ENCODE results near the gene GGACT. TPM values are rescaled to one million over a fixed set of nuclear protein-coding genes. Genes with fewer than 3 reads are reported as not detected.

The GGACT gene
- polyA plus RNA-seq, 1 donor from 2014 or later = 1.7 TPM

DNA sequence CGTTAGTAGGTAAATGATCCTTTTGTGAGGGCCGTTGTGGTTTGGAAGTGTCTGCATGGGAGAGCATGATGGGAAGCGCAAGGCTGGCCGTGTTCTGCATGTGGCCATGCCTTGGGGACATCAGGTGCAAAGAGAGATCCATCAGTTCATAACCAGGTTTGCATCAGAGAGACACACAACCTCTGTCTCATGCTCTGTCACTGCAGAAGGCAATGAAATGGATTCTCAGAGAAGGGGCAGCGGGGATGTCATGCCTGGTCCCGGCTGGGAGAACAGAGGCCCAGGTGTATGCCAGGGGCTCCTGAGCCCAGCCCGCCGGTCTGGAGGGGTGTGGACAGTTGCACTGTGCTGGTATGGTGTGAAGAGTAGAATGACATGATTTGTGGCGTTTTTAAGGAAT is 60.2 kb downstream of the GGACT start:
- no peaks in the 10 kb centered on the region for H3K27me3 ChIP-seq (ENCODE audit: insufficient read depth, low read depth, low read length)

GRCh38 chr13:100527644-100528043 is 60.9 kb downstream of the GGACT start:
- Histone ChIP-seq H3K27ac (ENCODE audit: low read length) (no peak overlapping the region), H3F3A (ENCODE audit: insufficient read depth, low read length, poor library complexity, severe bottlenecking) (no peaks in the 10 kb centered on the region), H2AFZ (ENCODE audit: low read depth, low read length) (no peak overlapping the region), H3K4me2 (ENCODE audit: low read length) (no peak overlapping the region), H3K9ac (ENCODE audit: low read length) (no peak overlapping the region), H3K36me3 (ENCODE audit: insufficient read depth, low read length) (no peaks in the 10 kb centered on the region), H3K4me3 (ENCODE audit: low read length) (no peak overlapping the region), H3K27me3 (ENCODE audit: insufficient read depth, low read depth, low read length) (no peaks in the 10 kb centered on the region), H3K9me2 (ENCODE audit: insufficient read depth, low read length) (no peaks in the 10 kb centered on the region), H3K79me2 (replicated peaks; ENCODE audit: insufficient read depth, low read length) (no peaks in the 10 kb centered on the region), H4K20me1 (ENCODE audit: insufficient read depth) (no peaks in the 10 kb centered on the region), H3K9me3 (ENCODE audit: low read length) (no peaks in the 10 kb centered on the region)
- TF ChIP-seq SMC3 (conservative IDR thresholded peaks at IDR 0.05; ENCODE audit: poor library complexity) = no peak
- TF ChIP-seq, protein P1, sequence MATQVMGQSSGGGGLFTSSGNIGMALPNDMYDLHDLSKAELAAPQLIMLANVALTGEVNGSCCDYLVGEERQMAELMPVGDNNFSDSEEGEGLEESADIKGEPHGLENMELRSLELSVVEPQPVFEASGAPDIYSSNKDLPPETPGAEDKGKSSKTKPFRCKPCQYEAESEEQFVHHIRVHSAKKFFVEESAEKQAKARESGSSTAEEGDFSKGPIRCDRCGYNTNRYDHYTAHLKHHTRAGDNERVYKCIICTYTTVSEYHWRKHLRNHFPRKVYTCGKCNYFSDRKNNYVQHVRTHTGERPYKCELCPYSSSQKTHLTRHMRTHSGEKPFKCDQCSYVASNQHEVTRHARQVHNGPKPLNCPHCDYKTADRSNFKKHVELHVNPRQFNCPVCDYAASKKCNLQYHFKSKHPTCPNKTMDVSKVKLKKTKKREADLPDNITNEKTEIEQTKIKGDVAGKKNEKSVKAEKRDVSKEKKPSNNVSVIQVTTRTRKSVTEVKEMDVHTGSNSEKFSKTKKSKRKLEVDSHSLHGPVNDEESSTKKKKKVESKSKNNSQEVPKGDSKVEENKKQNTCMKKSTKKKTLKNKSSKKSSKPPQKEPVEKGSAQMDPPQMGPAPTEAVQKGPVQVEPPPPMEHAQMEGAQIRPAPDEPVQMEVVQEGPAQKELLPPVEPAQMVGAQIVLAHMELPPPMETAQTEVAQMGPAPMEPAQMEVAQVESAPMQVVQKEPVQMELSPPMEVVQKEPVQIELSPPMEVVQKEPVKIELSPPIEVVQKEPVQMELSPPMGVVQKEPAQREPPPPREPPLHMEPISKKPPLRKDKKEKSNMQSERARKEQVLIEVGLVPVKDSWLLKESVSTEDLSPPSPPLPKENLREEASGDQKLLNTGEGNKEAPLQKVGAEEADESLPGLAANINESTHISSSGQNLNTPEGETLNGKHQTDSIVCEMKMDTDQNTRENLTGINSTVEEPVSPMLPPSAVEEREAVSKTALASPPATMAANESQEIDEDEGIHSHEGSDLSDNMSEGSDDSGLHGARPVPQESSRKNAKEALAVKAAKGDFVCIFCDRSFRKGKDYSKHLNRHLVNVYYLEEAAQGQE (IDR thresholded peaks at IDR 0.05; ENCODE audit: borderline replicate concordance) = no peak
- TF ChIP-seq MXI1 (conservative IDR thresholded peaks at IDR 0.05; ENCODE audit: poor library complexity, severe bottlenecking) = no peak
- TF ChIP-seq EZH2 (IDR thresholded peaks at IDR 0.05; ENCODE audit: borderline replicate concordance, insufficient read depth, low read length, poor library complexity, severe bottlenecking) = no peak
- no peak for TF ChIP-seq EP300 (conservative IDR thresholded peaks at IDR 0.05; ENCODE audit: poor library complexity, severe bottlenecking)
- no peak for TF ChIP-seq POLR2AphosphoS5 (IDR thresholded peaks at IDR 0.05)
- no peak for TF ChIP-seq RAD21 (conservative IDR thresholded peaks at IDR 0.05)

More for the DNA sequence above, 60.2 kb downstream of the GGACT start:
- no peaks in the 10 kb centered on the region for H3K9me3 ChIP-seq (ENCODE audit: low read length)
- H3K9me2 ChIP-seq (ENCODE audit: insufficient read depth, low read length) = no peaks in the 10 kb centered on the region
- TF ChIP-seq EZH2 (IDR thresholded peaks at IDR 0.05; ENCODE audit: borderline replicate concordance, insufficient read depth, low read length, poor library complexity, severe bottlenecking) = no peak
- no peak for TF ChIP-seq POLR2AphosphoS5 (IDR thresholded peaks at IDR 0.05)
- TF ChIP-seq SMC3 (conservative IDR thresholded peaks at IDR 0.05; ENCODE audit: poor library complexity) = no peak
- TF ChIP-seq RAD21 (conservative IDR thresholded peaks at IDR 0.05) = no peak
- TF ChIP-seq CTCF (IDR thresholded peaks at IDR 0.05; ENCODE audit: poor library complexity, severe bottlenecking) = no peak
- TF ChIP-seq, protein P1 (IDR thresholded peaks at IDR 0.05; ENCODE audit: borderline replicate concordance) = no peak
- no peak for TF ChIP-seq EP300 (conservative IDR thresholded peaks at IDR 0.05; ENCODE audit: poor library complexity, severe bottlenecking)
- TF ChIP-seq MXI1 (conservative IDR thresholded peaks at IDR 0.05; ENCODE audit: poor library complexity, severe bottlenecking) = no peak
- no peak for TF ChIP-seq TAF1 (IDR thresholded peaks at IDR 0.05; ENCODE audit: low read depth)
- no peaks in the 10 kb centered on the region for H3K36me3 ChIP-seq (ENCODE audit: insufficient read depth, low read length)
- H3K27ac ChIP-seq (ENCODE audit: low read length) = no peak overlapping the region
- no peak overlapping the region for H3K4me2 ChIP-seq (ENCODE audit: low read length)
- H3K79me2 ChIP-seq (replicated peaks; ENCODE audit: insufficient read depth, low read length) = no peaks in the 10 kb centered on the region
- H4K20me1 ChIP-seq (ENCODE audit: insufficient read depth) = no peaks in the 10 kb centered on the region
- no peak overlapping the region for H2AFZ ChIP-seq (ENCODE audit: low read depth, low read length)
- no peaks in the 10 kb centered on the region for H3F3A ChIP-seq (ENCODE audit: insufficient read depth, low read length, poor library complexity, severe bottlenecking)
- no peak overlapping the region for H3K9ac ChIP-seq (ENCODE audit: low read length)
- H3K4me3 ChIP-seq (ENCODE audit: low read length) = no peak overlapping the region

All from neural cell (in vitro differentiated cells).